ENCODE measurements around the gene CDK7. TPM values are rescaled to one million over a fixed set of nuclear protein-coding genes. Genes with fewer than 3 reads are reported as not detected.
A peak's percentile ranks its signal among the peaks of the same experiment; 100 is the strongest.

Gene CDK7
- total RNA-seq, 1 donor from 2014 or later: 31.3 TPM

GRCh38 chr5:69284203-69284602 is 49.5 kb downstream of the CDK7 start:
- H3K27me3 ChIP-seq (ENCODE audit: control insufficient read depth in 3 of 3, insufficient read depth in 3 of 3, low read length in 3 of 3): no peaks in the 10 kb centered on the region
- H3K9ac ChIP-seq (ENCODE audit: low read depth in 1 of 3, low read length in 3 of 3): no peak overlapping the region

GRCh38 chr5:69285448-69286116 is 50.9 kb downstream of the CDK7 start:
- H3K36me3 ChIP-seq (ENCODE audit: control insufficient read depth in 3 of 3, insufficient read depth in 3 of 3, low read length in 3 of 3): peaks cover 2 to 4% (median 3%) of the 10 kb centered on the region in 3 donors
- no peak overlapping the region for H3K27ac ChIP-seq (ENCODE audit: low read depth, low read length)
- H3K27me3 ChIP-seq (ENCODE audit: control insufficient read depth in 3 of 3, insufficient read depth in 3 of 3, low read length in 3 of 3): no peaks in the 10 kb centered on the region

More at GRCh38 chr5:69284203-69284602, 49.5 kb downstream of the CDK7 start:
- Histone ChIP-seq H3K36me3 (ENCODE audit: control insufficient read depth in 3 of 3, insufficient read depth in 3 of 3, low read length in 3 of 3) (peaks cover 5 to 16% (median 15%) of the 10 kb centered on the region in 3 donors), H3K27ac (ENCODE audit: low read depth, low read length) (no peak overlapping the region), H3K4me1 (ENCODE audit: control insufficient read depth in 3 of 3, insufficient read depth in 3 of 3, low read length in 3 of 3) (peaks cover 4 to 8% (median 6%) of the 10 kb centered on the region in 3 donors), H3K9me3 (ENCODE audit: control insufficient read depth in 3 of 3, low read length in 3 of 3) (no peaks in the 10 kb centered on the region), H3K4me3 (ENCODE audit: low read length in 3 of 3) (no peak overlapping the region)

GRCh38 chr5:69288069-69288468 is 53.4 kb downstream of the CDK7 start:
- Histone ChIP-seq H3K27me3 (ENCODE audit: control insufficient read depth in 3 of 3, insufficient read depth in 3 of 3, low read length in 3 of 3) (no peaks in the 10 kb centered on the region), H3K9ac (ENCODE audit: low read depth in 1 of 3, low read length in 3 of 3) (no peak overlapping the region), H3K4me3 (ENCODE audit: low read length in 3 of 3) (no peak overlapping the region), H3K27ac (ENCODE audit: low read depth, low read length) (no peak overlapping the region), H3K36me3 (ENCODE audit: control insufficient read depth in 3 of 3, insufficient read depth in 3 of 3, low read length in 3 of 3) (peaks cover 0 to 5% (median 2%) of the 10 kb centered on the region in 3 donors), H3K4me1 (ENCODE audit: control insufficient read depth in 3 of 3, insufficient read depth in 3 of 3, low read length in 3 of 3) (peaks cover 4 to 8% (median 6%) of the 10 kb centered on the region in 3 donors), H3K9me3 (ENCODE audit: control insufficient read depth in 3 of 3, low read length in 3 of 3) (no peaks in the 10 kb centered on the region)

More at GRCh38 chr5:69285448-69286116, 50.9 kb downstream of the CDK7 start:
- peak overlapping the region in 1 of 3 donors; percentile 25 for H3K4me3 ChIP-seq (ENCODE audit: low read length in 3 of 3)
- H3K4me1 ChIP-seq (ENCODE audit: control insufficient read depth in 3 of 3, insufficient read depth in 3 of 3, low read length in 3 of 3): peaks cover 4 to 8% (median 6%) of the 10 kb centered on the region in 3 donors
- H3K9ac ChIP-seq (ENCODE audit: low read depth in 1 of 3, low read length in 3 of 3): peak overlapping the region in 1 of 3 donors; percentile 51
- H3K9me3 ChIP-seq (ENCODE audit: control insufficient read depth in 3 of 3, low read length in 3 of 3): no peaks in the 10 kb centered on the region

GRCh38 chr5:69288688-69289087 is 54.0 kb downstream of the CDK7 start:
- H3K9ac ChIP-seq (ENCODE audit: low read depth in 1 of 3, low read length in 3 of 3): no peak overlapping the region
- no peak overlapping the region for H3K4me3 ChIP-seq (ENCODE audit: low read length in 3 of 3)
- peaks cover 0 to 5% (median 2%) of the 10 kb centered on the region in 3 donors for H3K36me3 ChIP-seq (ENCODE audit: control insufficient read depth in 3 of 3, insufficient read depth in 3 of 3, low read length in 3 of 3)
- peaks cover 4 to 8% (median 6%) of the 10 kb centered on the region in 3 donors for H3K4me1 ChIP-seq (ENCODE audit: control insufficient read depth in 3 of 3, insufficient read depth in 3 of 3, low read length in 3 of 3)
- no peaks in the 10 kb centered on the region for H3K9me3 ChIP-seq (ENCODE audit: control insufficient read depth in 3 of 3, low read length in 3 of 3)
- no peak overlapping the region for H3K27ac ChIP-seq (ENCODE audit: low read depth, low read length)
- no peaks in the 10 kb centered on the region for H3K27me3 ChIP-seq (ENCODE audit: control insufficient read depth in 3 of 3, insufficient read depth in 3 of 3, low read length in 3 of 3)

- no peak overlapping the region for H3K4me3 ChIP-seq (ENCODE audit: low read length in 3 of 3)
- no peaks in the 10 kb centered on the region for H3K27me3 ChIP-seq (ENCODE audit: control insufficient read depth in 3 of 3, insufficient read depth in 3 of 3, low read length in 3 of 3)
- no peak overlapping the region for H3K9ac ChIP-seq (ENCODE audit: low read depth in 1 of 3, low read length in 3 of 3)
- H3K4me1 ChIP-seq (ENCODE audit: control insufficient read depth in 3 of 3, insufficient read depth in 3 of 3, low read length in 3 of 3): no peaks in the 10 kb centered on the region
- H3K9me3 ChIP-seq (ENCODE audit: control insufficient read depth in 3 of 3, low read length in 3 of 3): no peaks in the 10 kb centered on the region
- peaks cover 0 to 6% (median 3%) of the 10 kb centered on the region in 3 donors for H3K36me3 ChIP-seq (ENCODE audit: control insufficient read depth in 3 of 3, insufficient read depth in 3 of 3, low read length in 3 of 3)
- no peak overlapping the region for H3K27ac ChIP-seq (ENCODE audit: low read depth, low read length)
Measured at GRCh38 chr5:69292306-69292705, 57.6 kb downstream of the CDK7 start.

GRCh38 chr5:69293882-69294281 is 59.2 kb downstream of the CDK7 start:
- Histone ChIP-seq H3K9me3 (ENCODE audit: control insufficient read depth in 3 of 3, low read length in 3 of 3) (no peaks in the 10 kb centered on the region), H3K4me3 (ENCODE audit: low read length in 3 of 3) (no peak overlapping the region), H3K27ac (ENCODE audit: low read depth, low read length) (no peak overlapping the region), H3K36me3 (ENCODE audit: control insufficient read depth in 3 of 3, insufficient read depth in 3 of 3, low read length in 3 of 3) (peaks cover 1 to 10% (median 6%) of the 10 kb centered on the region in 3 donors), H3K4me1 (ENCODE audit: control insufficient read depth in 3 of 3, insufficient read depth in 3 of 3, low read length in 3 of 3) (no peaks in the 10 kb centered on the region), H3K9ac (ENCODE audit: low read depth in 1 of 3, low read length in 3 of 3) (no peak overlapping the region), H3K27me3 (ENCODE audit: control insufficient read depth in 3 of 3, insufficient read depth in 3 of 3, low read length in 3 of 3) (no peaks in the 10 kb centered on the region)

- Histone ChIP-seq H3K4me3 (ENCODE audit: low read length in 3 of 3) (no peak overlapping the region), H3K36me3 (ENCODE audit: control insufficient read depth in 3 of 3, insufficient read depth in 3 of 3, low read length in 3 of 3) (peaks cover 6 to 16% (median 7%) of the 10 kb centered on the region in 3 donors), H3K27me3 (ENCODE audit: control insufficient read depth in 3 of 3, insufficient read depth in 3 of 3, low read length in 3 of 3) (no peaks in the 10 kb centered on the region), H3K9ac (ENCODE audit: low read depth in 1 of 3, low read length in 3 of 3) (no peak overlapping the region), H3K9me3 (ENCODE audit: control insufficient read depth in 3 of 3, low read length in 3 of 3) (no peaks in the 10 kb centered on the region), H3K27ac (ENCODE audit: low read depth, low read length) (no peak overlapping the region), H3K4me1 (ENCODE audit: control insufficient read depth in 3 of 3, insufficient read depth in 3 of 3, low read length in 3 of 3) (no peaks in the 10 kb centered on the region)
Measured at GRCh38 chr5:69295088-69295754, 60.5 kb downstream of the CDK7 start.

- H3K36me3 ChIP-seq (ENCODE audit: control insufficient read depth in 3 of 3, insufficient read depth in 3 of 3, low read length in 3 of 3): peaks cover 2 to 12% (median 7%) of the 10 kb centered on the region in 3 donors
- H3K4me1 ChIP-seq (ENCODE audit: control insufficient read depth in 3 of 3, insufficient read depth in 3 of 3, low read length in 3 of 3): no peaks in the 10 kb centered on the region
- no peaks in the 10 kb centered on the region for H3K9me3 ChIP-seq (ENCODE audit: control insufficient read depth in 3 of 3, low read length in 3 of 3)
- no peak overlapping the region for H3K27ac ChIP-seq (ENCODE audit: low read depth, low read length)
- H3K9ac ChIP-seq (ENCODE audit: low read depth in 1 of 3, low read length in 3 of 3): no peak overlapping the region
- no peak overlapping the region for H3K4me3 ChIP-seq (ENCODE audit: low read length in 3 of 3)
- H3K27me3 ChIP-seq (ENCODE audit: control insufficient read depth in 3 of 3, insufficient read depth in 3 of 3, low read length in 3 of 3): no peaks in the 10 kb centered on the region
Measured at GRCh38 chr5:69299625-69300024, 64.9 kb downstream of the CDK7 start.

- Histone ChIP-seq H3K9me3 (ENCODE audit: control insufficient read depth in 3 of 3, low read length in 3 of 3) (no peaks in the 10 kb centered on the region), H3K4me3 (ENCODE audit: low read length in 3 of 3) (no peak overlapping the region), H3K27me3 (ENCODE audit: control insufficient read depth in 3 of 3, insufficient read depth in 3 of 3, low read length in 3 of 3) (no peaks in the 10 kb centered on the region), H3K4me1 (ENCODE audit: control insufficient read depth in 3 of 3, insufficient read depth in 3 of 3, low read length in 3 of 3) (no peaks in the 10 kb centered on the region), H3K36me3 (ENCODE audit: control insufficient read depth in 3 of 3, insufficient read depth in 3 of 3, low read length in 3 of 3) (peaks cover 0 to 12% (median 11%) of the 10 kb centered on the region in 3 donors), H3K27ac (ENCODE audit: low read depth, low read length) (no peak overlapping the region), H3K9ac (ENCODE audit: low read depth in 1 of 3, low read length in 3 of 3) (no peak overlapping the region)
Measured at GRCh38 chr5:69300537-69301203, 66.0 kb downstream of the CDK7 start.

GRCh38 chr5:69305512-69305911 is 70.8 kb downstream of the CDK7 start:
- Histone ChIP-seq H3K4me1 (ENCODE audit: control insufficient read depth in 3 of 3, insufficient read depth in 3 of 3, low read length in 3 of 3) (no peaks in the 10 kb centered on the region), H3K9ac (ENCODE audit: low read depth in 1 of 3, low read length in 3 of 3) (no peak overlapping the region), H3K36me3 (ENCODE audit: control insufficient read depth in 3 of 3, insufficient read depth in 3 of 3, low read length in 3 of 3) (peaks cover 2 to 11% (median 4%) of the 10 kb centered on the region in 3 donors), H3K4me3 (ENCODE audit: low read length in 3 of 3) (no peak overlapping the region), H3K27ac (ENCODE audit: low read depth, low read length) (no peak overlapping the region), H3K27me3 (ENCODE audit: control insufficient read depth in 3 of 3, insufficient read depth in 3 of 3, low read length in 3 of 3) (no peaks in the 10 kb centered on the region), H3K9me3 (ENCODE audit: control insufficient read depth in 3 of 3, low read length in 3 of 3) (no peaks in the 10 kb centered on the region)

All from skeletal muscle tissue (tissue), 4 donors.